ENCODE results near the gene AMBRA1. TPM values are rescaled to one million over a fixed set of nuclear protein-coding genes. Genes with fewer than 3 reads are reported as not detected.

The AMBRA1 gene
- total RNA-seq, 3 donors from 2014 or later = 32.5 to 38.9 (median 34.1) TPM

DNA sequence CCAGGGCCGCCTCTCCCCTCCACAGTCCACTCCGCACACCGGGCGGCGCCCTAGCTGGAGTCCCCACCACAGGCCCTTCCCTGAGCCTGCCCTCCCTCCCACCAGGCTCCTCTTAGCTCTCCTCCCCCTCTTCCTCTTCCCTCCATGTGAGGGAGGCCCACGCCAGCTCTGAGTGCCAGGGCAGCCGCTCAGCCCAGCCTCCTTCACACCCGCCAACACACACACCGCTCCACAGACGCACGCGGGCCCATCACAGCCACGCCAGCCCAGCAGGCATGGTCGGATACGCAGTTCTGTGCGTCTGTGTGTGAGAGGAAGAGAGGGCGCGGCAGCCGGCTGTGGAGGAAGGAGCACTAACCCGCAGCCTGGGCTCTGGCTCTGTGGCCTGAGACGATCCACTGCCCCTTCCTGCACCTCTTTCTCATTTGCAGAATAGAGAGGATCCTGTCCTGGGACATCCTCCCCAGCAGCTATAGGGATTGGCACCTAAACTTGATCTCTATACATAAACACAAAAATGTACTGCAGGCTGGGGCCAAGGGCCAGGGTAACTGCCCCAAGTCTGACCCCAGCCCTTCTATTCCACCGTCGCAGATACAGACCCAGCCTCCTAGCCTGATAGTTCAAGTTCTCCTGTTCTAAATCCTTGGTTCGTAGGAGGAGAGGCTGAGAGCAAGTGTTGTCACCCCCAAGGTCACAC, 205.8 kb downstream of the AMBRA1 start:
- intact Hi-C loops (cut with DNase I; ENCODE audit: low total_unique reads) = loop anchor here (10.0 kb wide), 1 partner anchor 147 kb away; no protein-coding TSS in a partner anchor
- Histone ChIP-seq H3K9me3 (no peaks in the 10 kb centered on the region), H3K4me3 (no peak overlapping the region), H3K27ac (no peak overlapping the region), H3K4me1 (peaks cover 20 to 29% of the 10 kb centered on the region in 2 donors), H3K36me3 (no peaks in the 10 kb centered on the region), H3K27me3 (peaks cover 22 to 47% of the 10 kb centered on the region in 2 donors)
- TF ChIP-seq POLR2AphosphoS5 (IDR thresholded peaks at IDR 0.05) (no peak), CTCF (IDR thresholded peaks at IDR 0.05) (no peak)
- DNase-seq (ENCODE audit: low spot score in 2 of 2) = no peak

DNA sequence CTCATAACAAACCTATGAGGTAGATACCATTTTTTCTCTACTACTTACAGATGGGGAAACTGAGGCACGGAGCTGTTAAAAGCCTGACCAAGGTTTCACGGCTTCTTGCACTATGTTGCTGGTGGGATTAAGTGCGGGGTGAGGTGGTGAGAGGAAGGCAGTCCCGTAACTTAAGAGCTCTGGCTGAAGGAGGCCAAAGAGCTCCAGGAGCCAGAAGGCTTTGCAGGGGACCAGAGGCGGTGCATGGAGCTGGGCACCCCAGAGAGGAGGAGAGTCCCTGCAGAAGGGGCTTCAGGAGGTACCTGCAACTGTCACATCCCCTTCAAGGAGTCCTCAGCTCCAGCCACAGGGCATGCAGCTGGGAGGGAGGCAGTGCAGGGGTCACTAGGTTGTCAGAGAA, 206.4 kb downstream of the AMBRA1 start:
- H3K9me3 ChIP-seq = no peaks in the 10 kb centered on the region
- H3K36me3 ChIP-seq = no peaks in the 10 kb centered on the region
- intact Hi-C loops (cut with DNase I; ENCODE audit: low total_unique reads) = loop anchor here (10.0 kb wide), 1 partner anchor 147 kb away; no protein-coding TSS in a partner anchor
- H3K4me3 ChIP-seq = no peak overlapping the region
- DNase-seq (ENCODE audit: low spot score in 2 of 2) = no peak
- no peak overlapping the region for H3K27ac ChIP-seq
- peaks cover 22 to 26% of the 10 kb centered on the region in 2 donors for H3K4me1 ChIP-seq
- H3K27me3 ChIP-seq = peaks cover 22 to 47% of the 10 kb centered on the region in 2 donors
- no peak for TF ChIP-seq POLR2A (IDR thresholded peaks at IDR 0.05)
- TF ChIP-seq CTCF (IDR thresholded peaks at IDR 0.05) = no peak
- no peak for TF ChIP-seq POLR2AphosphoS5 (IDR thresholded peaks at IDR 0.05)

DNA sequence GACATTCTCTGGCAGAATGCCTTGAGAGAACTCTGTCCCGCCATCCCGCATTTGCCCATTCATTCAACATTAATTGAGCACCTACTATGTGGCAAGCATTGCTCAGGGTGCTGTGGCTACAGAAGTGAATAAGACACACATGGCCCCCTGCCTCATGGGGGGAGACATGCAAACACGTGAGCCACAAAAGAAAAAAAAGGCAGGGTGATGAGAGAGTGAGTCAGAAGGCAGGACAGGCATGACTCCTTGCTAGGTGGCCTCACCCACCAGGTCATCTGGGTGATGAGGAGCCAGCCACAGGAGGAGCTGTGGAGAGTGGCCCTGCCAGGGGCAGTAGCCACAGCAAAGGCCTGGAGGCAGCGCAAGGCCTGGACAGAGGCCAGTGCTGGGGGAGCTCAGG, 207.1 kb downstream of the AMBRA1 start:
- peaks cover 22 to 41% of the 10 kb centered on the region in 2 donors for H3K27me3 ChIP-seq
- no peak for DNase-seq (ENCODE audit: low spot score in 2 of 2)
- H3K36me3 ChIP-seq = no peaks in the 10 kb centered on the region
- H3K27ac ChIP-seq = no peak overlapping the region
- no peak overlapping the region for H3K4me3 ChIP-seq
- peaks cover 20% of the 10 kb centered on the region in 2 donors for H3K4me1 ChIP-seq
- H3K9me3 ChIP-seq = no peaks in the 10 kb centered on the region
- intact Hi-C loops (cut with DNase I; ENCODE audit: low total_unique reads) = loop anchor here (10.0 kb wide), 1 partner anchor 148 kb away; no protein-coding TSS in a partner anchor
- no peak for TF ChIP-seq POLR2AphosphoS5 (IDR thresholded peaks at IDR 0.05)
- no peak for TF ChIP-seq POLR2A (IDR thresholded peaks at IDR 0.05)
- no peak for TF ChIP-seq CTCF (IDR thresholded peaks at IDR 0.05)

DNA sequence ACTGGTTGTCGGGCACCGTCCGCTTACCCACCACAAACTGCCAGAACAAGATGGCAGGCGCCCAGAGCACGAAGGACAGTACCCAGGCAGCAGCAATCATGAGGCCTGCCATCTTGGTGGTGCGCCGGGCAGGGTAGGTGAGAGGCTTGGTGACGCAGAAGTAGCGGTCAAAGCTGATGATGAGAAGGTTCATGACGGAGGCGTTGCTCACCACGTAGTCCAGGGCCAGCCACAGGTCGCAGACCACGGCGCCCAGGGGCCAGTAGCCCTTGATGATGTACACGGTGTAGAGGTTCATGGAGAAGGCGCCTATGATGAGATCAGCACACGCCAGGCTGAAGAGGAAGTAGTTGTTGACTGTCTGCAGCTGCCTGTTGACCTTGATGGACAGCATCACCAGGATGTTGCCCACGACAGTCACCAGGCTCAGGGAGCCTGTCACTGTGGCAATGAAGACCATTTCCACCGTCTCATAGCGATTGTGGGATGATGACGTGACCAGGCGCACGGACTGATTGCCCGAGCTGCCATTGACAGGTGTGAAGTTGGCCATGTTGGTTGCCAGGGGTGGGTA, 207.7 kb downstream of the AMBRA1 start:
- DNase-seq (ENCODE audit: low spot score in 2 of 2) = no peak
- Histone ChIP-seq H3K4me1 (peaks cover 14 to 17% of the 10 kb centered on the region in 2 donors), H3K27ac (no peak overlapping the region), H3K9me3 (no peaks in the 10 kb centered on the region), H3K27me3 (peaks cover 19 to 38% of the 10 kb centered on the region in 2 donors), H3K36me3 (no peaks in the 10 kb centered on the region), H3K4me3 (no peak overlapping the region)
- intact Hi-C loops (cut with DNase I; ENCODE audit: low total_unique reads) = loop anchor here (10.0 kb wide), 1 partner anchor 149 kb away; no protein-coding TSS in a partner anchor
- TF ChIP-seq POLR2AphosphoS5 (IDR thresholded peaks at IDR 0.05) = no peak
- no peak for TF ChIP-seq CTCF (IDR thresholded peaks at IDR 0.05)
- TF ChIP-seq POLR2A (IDR thresholded peaks at IDR 0.05) = no peak

Measured in breast epithelium (tissue), 4 donors.